IMR-90 (cell line): ENCODE data around the gene FER. TPM values are rescaled to one million over a fixed set of nuclear protein-coding genes. Genes with fewer than 3 reads are reported as not detected.

Experiments
- ATAC-seq: fragments of 200-7000 bp; cut with Tn5 transposase; 2 replicates; pipeline ENCODE4 v1.9.1; 2020; ENCODE audit warnings: low read depth, mild to moderate bottlenecking, moderate library complexity
- BruUV-seq: library from RNA; stranded (reverse); fragments of 400-500 nt; replicated peaks from 2 replicates; lab custom pipeline; 2021; lab: Mats Ljungman, UMichigan
- CTCF ChIA-PET: fragments of 300-600 bp; formaldehyde crosslinking; extraction: SDS; loops from one replicate; lab custom pipeline; 2021; ENCODE audit warnings: antibody characterized with exemption; lab: Yijun Ruan, JAX
- POLR2A ChIA-PET: fragments of 300-600 bp; sonication (Branson Sonifier 250); formaldehyde crosslinking; loops from one replicate; lab custom pipeline; 2022; ENCODE audit warnings: antibody characterized with exemption; ENCODE audit not compliant: unreplicated experiment; lab: Charles Lee
- DNase-seq: peaks from one replicate; pipeline ENCODE4 v3.0.0; 2013
- H2AFZ ChIP-seq: replicated peaks from 2 replicates; pipeline ENCODE3; 2013; ENCODE audit warnings: low read length, mild to moderate bottlenecking; ENCODE audit not compliant: poor library complexity
- H2AK5ac ChIP-seq: 2 replicates; pipeline ENCODE4 v1.6.1; 2013; ENCODE audit warnings: low read depth, low read length, inconsistent platforms
- H2AK9ac ChIP-seq: replicated peaks from 2 replicates; pipeline ENCODE3; 2013; ENCODE audit warnings: mild to moderate bottlenecking, low read depth, low read length, moderate library complexity; ENCODE audit not compliant: poor library complexity
- H2BK120ac ChIP-seq: 2 replicates; pipeline ENCODE4 v1.6.1; 2013; ENCODE audit warnings: low read depth, low read length, inconsistent platforms
- H2BK15ac ChIP-seq: 3 replicates; pipeline ENCODE4 v1.6.1; 2013; ENCODE audit warnings: low read depth, low read length, inconsistent platforms
- H2BK20ac ChIP-seq: 2 replicates; pipeline ENCODE4 v1.6.1; 2013; ENCODE audit warnings: low read depth, mild to moderate bottlenecking, inconsistent platforms, low read length, moderate library complexity
- H2BK5ac ChIP-seq: 2 replicates; pipeline ENCODE4 v1.6.1; 2013; ENCODE audit warnings: mild to moderate bottlenecking, low read depth, low read length, inconsistent platforms; ENCODE audit not compliant: poor library complexity, severe bottlenecking
- H3K14ac ChIP-seq: replicated peaks from 2 replicates; pipeline ENCODE4 v1.6.1; 2013; ENCODE audit warnings: low read depth, low read length, inconsistent platforms
- H3K18ac ChIP-seq: 2 replicates; pipeline ENCODE4 v1.6.1; 2013; ENCODE audit warnings: low read depth, low read length, control low read depth
- H3K23ac ChIP-seq: 2 replicates; pipeline ENCODE4 v1.6.1; 2013; ENCODE audit warnings: low read depth, low read length, inconsistent platforms
- H3K27ac ChIP-seq: 2 replicates; pipeline ENCODE4 v1.5.1; 2013; ENCODE audit warnings: mild to moderate bottlenecking, control low read depth, low read length; ENCODE audit not compliant: insufficient read depth
- H3K27me3 ChIP-seq: 2 replicates; pipeline ENCODE4 v1.6.1; 2013; ENCODE audit warnings: low read length; ENCODE audit not compliant: control insufficient read depth, insufficient read depth
- H3K36me3 ChIP-seq: 2 replicates; pipeline ENCODE4 v1.6.1; 2013; ENCODE audit warnings: low read length, mixed read lengths; ENCODE audit not compliant: control insufficient read depth, insufficient read depth
- H3K4ac ChIP-seq: 2 replicates; pipeline ENCODE4 v1.6.1; 2013; ENCODE audit warnings: low read depth, low read length, inconsistent platforms
- H3K4me1 ChIP-seq: 2 replicates; pipeline ENCODE4 v1.6.1; 2013; ENCODE audit warnings: low read length, mixed read lengths; ENCODE audit not compliant: control insufficient read depth, insufficient read depth
- H3K4me2 ChIP-seq: 2 replicates; pipeline ENCODE4 v1.6.1; 2013; ENCODE audit warnings: low read depth, mild to moderate bottlenecking, control low read depth, low read length, moderate library complexity
- H3K4me3 ChIP-seq: 2 replicates; pipeline ENCODE4 v1.5.1; 2013; ENCODE audit warnings: low read depth, mild to moderate bottlenecking, control low read depth, low read length, moderate library complexity; ENCODE audit not compliant: insufficient read depth
- H3K56ac ChIP-seq: 2 replicates; pipeline ENCODE4 v1.6.1; 2013; ENCODE audit warnings: low read length, inconsistent platforms; ENCODE audit not compliant: insufficient read depth; ENCODE audit errors: extremely low read depth
- H3K79me1 ChIP-seq, 2 experiments: 2 replicates each; pipeline ENCODE4 v1.6.1; 2013; ENCODE audit warnings: low read length in 2 of 2, inconsistent platforms in 1 of 2, low read depth in 1 of 2
- H3K9ac ChIP-seq: 2 replicates; pipeline ENCODE4 v1.6.1; 2013; ENCODE audit warnings: low read depth, low read length, control low read depth
- H3K9me1 ChIP-seq: 2 replicates; pipeline ENCODE4 v1.6.1; 2013; ENCODE audit warnings: low read length, inconsistent platforms; ENCODE audit not compliant: insufficient read depth
- H3K9me3 ChIP-seq: 2 replicates; pipeline ENCODE4 v1.6.1; 2013; ENCODE audit warnings: low read length; ENCODE audit not compliant: control insufficient read depth, insufficient read depth
- H4K20me1 ChIP-seq: 2 replicates; pipeline ENCODE4 v1.6.1; 2013; ENCODE audit warnings: low read length, inconsistent platforms; ENCODE audit not compliant: insufficient read depth
- H4K5ac ChIP-seq: 2 replicates; pipeline ENCODE4 v1.6.1; 2013; ENCODE audit warnings: mild to moderate bottlenecking, low read depth, low read length, control low read depth
- H4K8ac ChIP-seq, 2 experiments: 2 replicates each; pipeline ENCODE4 v1.6.1; 2013; ENCODE audit warnings: low read depth in 2 of 2, low read length in 2 of 2, control low read depth in 1 of 2, inconsistent platforms in 1 of 2
- H4K91ac ChIP-seq: 2 replicates; pipeline ENCODE4 v1.6.1; 2013; ENCODE audit warnings: low read depth, low read length, inconsistent platforms; ENCODE audit not compliant: insufficient read depth
- FOS ChIP-seq: fragments of 150-350 bp; IDR thresholded peaks from 2 replicates; pipeline ENCODE4 v1.6.1; 2016; ENCODE audit warnings: low read depth, low read length
- MAZ ChIP-seq: IDR thresholded peaks from 2 replicates; pipeline ENCODE4 v1.6.1; 2012; ENCODE audit warnings: low read depth, mild to moderate bottlenecking, low read length, improper control_type of control experiment, moderate library complexity, borderline replicate concordance
- MXI1 ChIP-seq: IDR thresholded peaks from 2 replicates; pipeline ENCODE4 v1.6.1; 2012; ENCODE audit warnings: low read depth, mild to moderate bottlenecking, low read length, moderate library complexity, borderline replicate concordance
- WGBS, 2 experiments: methylation state at CpG; one replicate each; pipeline versions ENCODE4 v1.1.5 to v1.1.7; 2013; ENCODE audit warnings: missing lambda C conversion rate in 2 of 2; ENCODE audit not compliant: insufficient read length in 1 of 2; ENCODE audit errors: extremely low coverage in 2 of 2; 5-methylcytosine and 5-hydroxymethylcytosine counted together
- dilution Hi-C: fragments of 300-500 bp; cut with HindIII; formaldehyde crosslinking; loops from one replicate; pipeline ENCODE4 v1.14.3; 2018; ENCODE audit warnings: low sequenced_read_pairs; ENCODE audit not compliant: unreplicated experiment
- in situ Hi-C: fragments of 300-500 bp; cut with MboI; formaldehyde crosslinking; loops from 3 replicates; pipeline ENCODE4 v1.14.3; 2019; ENCODE audit warnings: low sequenced_read_pairs, inconsistent platforms, mixed read lengths
- intact Hi-C: fragments of 100-400 bp; cut with micrococcal nuclease; formaldehyde crosslinking; loops from 2 replicates; pipeline ENCODE4 v1.10.0; 2022
- polyA plus RNA-seq, 3 experiments: library from polyadenylated mRNA; depleted of rRNA; stranded (reverse); fragments of >200 nt; gene quantifications; 2 replicates each; pipeline ENCODE4 v1.2.3, GENCODE V29; 2012; ENCODE audit warnings: low replicate concordance in 1 of 3
- total RNA-seq: library from RNA; depleted of rRNA; stranded (reverse); fragments of >200 nt; gene quantifications from 2 replicates; pipeline ENCODE4 v1.2.3, GENCODE V29; 2012

FER gene
- total and polyA plus RNA-seq, 2 of the 4 experiments (the other 2 are of a cell fraction): 3.5 to 32.4 TPM

GRCh38 chr5:108748401-108749127, 867 bp downstream of the FER start (continued):
- TF ChIP-seq FOS: peak; percentile 58; the same call in 1 of the 2 replicates

- TF ChIP-seq MAZ: peak; percentile 12; the same call in 1 of the 2 replicates
- TF ChIP-seq MXI1: no peak
- TSS peak; percentile 14 for BruUV-seq
- Histone ChIP-seq H3K4me3 (peak overlapping the region; percentile 71), H3K79me1 (peaks cover 7 to 33% of the 10 kb centered on the region in 2 experiments), H2AK5ac (peak overlapping the region; percentile 70), H3K27ac (peak overlapping the region; percentile 54), H2AFZ (peak overlapping the region; percentile 98), H3K4me2 (peak overlapping the region; percentile 90), H2BK5ac (peak overlapping the region; percentile 39), H4K8ac (peak overlapping the region in 1 of 2 experiments; percentile 38; a peak in 1 of 4 replicates), H2BK20ac (no peak overlapping the region), H2BK120ac (peak overlapping the region; percentile 14; the same call in 1 of the 2 replicates), H3K14ac (peak overlapping the region; percentile 26), H3K56ac (peak overlapping the region; percentile 35), H3K4me1 (peaks cover 2% of the 10 kb centered on the region; the same call in 1 of the 2 replicates), H3K9me3 (no peaks in the 10 kb centered on the region), H3K4ac (peak overlapping the region; percentile 81), H2AK9ac (peak overlapping the region; percentile 18), H3K9me1 (0 out of 2 replicates have a peak, but pooled peaks cover 2% of the 10 kb centered on the region), H4K91ac (peak overlapping the region; percentile 84), H3K18ac (peak overlapping the region; percentile 24), H4K20me1 (no peaks in the 10 kb centered on the region), H3K23ac (peak overlapping the region; percentile 94), H3K27me3 (no peaks in the 10 kb centered on the region), H3K9ac (peak overlapping the region; percentile 93), H2BK15ac (peak overlapping the region; percentile 34; the same call in 1 of the 3 replicates), H4K5ac (peak overlapping the region; percentile 18), H3K36me3 (no peaks in the 10 kb centered on the region)
- POLR2A ChIA-PET: interaction anchor here (0.6 to 1.3 kb wide), 2 partner anchors 18 to 21 kb away, joined by 4 to 5 read pairs; no protein-coding TSS in a partner anchor
- in situ Hi-C loops: no loop called here
- ATAC-seq (peak; percentile 60), DNase-seq (no peak)
- intact Hi-C loops: loop anchor here (2.0 to 10.0 kb wide), 6 partner anchors 53 to 936 kb away; partner anchors contain the start of gene MAN2A1
- CTCF ChIA-PET: interaction anchor here (0.6 kb wide), 1 partner anchor 20 kb away, joined by 3 read pairs; no protein-coding TSS in a partner anchor
- dilution Hi-C loops: no loop called here
- 0% methylated on average over 9 of the region's 40 CpGs; no CpG with 5 or more reads in 1 of the 2 experiments for WGBS, 2 experiments
These were observed 1.6 kb downstream of the FER start for GRCh38 chr5:108749128-108749861.
